ENCODE data around the gene AJAP1.

The AJAP1 gene

DNA sequence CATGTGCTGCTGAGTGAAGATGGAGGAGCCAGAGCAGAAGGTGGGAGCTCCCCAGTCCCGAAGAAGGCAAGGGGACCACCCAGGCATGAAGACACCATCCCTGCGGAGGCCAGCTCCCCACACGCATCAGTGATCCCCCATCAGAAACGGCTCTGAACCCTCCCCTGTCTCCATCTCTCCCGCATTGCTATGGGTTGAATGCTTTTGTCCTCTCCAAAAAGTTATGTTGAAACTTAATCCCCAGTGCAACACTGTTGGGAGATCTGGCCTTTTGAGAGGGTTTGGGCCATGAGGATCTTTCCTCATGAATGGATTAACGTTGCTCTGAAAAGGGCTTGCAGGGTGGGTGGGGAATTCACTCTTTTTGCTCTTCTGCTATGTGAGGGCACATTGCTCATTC lies 147.6 kb downstream of the AJAP1 start:
- DNase-seq (ENCODE audit: low spot score) = no peak
- TF ChIP-seq, protein P1, sequence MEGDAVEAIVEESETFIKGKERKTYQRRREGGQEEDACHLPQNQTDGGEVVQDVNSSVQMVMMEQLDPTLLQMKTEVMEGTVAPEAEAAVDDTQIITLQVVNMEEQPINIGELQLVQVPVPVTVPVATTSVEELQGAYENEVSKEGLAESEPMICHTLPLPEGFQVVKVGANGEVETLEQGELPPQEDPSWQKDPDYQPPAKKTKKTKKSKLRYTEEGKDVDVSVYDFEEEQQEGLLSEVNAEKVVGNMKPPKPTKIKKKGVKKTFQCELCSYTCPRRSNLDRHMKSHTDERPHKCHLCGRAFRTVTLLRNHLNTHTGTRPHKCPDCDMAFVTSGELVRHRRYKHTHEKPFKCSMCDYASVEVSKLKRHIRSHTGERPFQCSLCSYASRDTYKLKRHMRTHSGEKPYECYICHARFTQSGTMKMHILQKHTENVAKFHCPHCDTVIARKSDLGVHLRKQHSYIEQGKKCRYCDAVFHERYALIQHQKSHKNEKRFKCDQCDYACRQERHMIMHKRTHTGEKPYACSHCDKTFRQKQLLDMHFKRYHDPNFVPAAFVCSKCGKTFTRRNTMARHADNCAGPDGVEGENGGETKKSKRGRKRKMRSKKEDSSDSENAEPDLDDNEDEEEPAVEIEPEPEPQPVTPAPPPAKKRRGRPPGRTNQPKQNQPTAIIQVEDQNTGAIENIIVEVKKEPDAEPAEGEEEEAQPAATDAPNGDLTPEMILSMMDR (IDR thresholded peaks at IDR 0.05) = no peak
- no peak overlapping the region for H3K27ac ChIP-seq
- no peak overlapping the region for H3K4me3 ChIP-seq

- no peak for DNase-seq (ENCODE audit: low spot score)
- TF ChIP-seq, protein P1 (IDR thresholded peaks at IDR 0.05) = no peak
- Histone ChIP-seq H3K27ac (no peak overlapping the region), H3K4me3 (no peak overlapping the region)
Measured at GRCh38 chr1:4803335-4803734, 148.9 kb downstream of the AJAP1 start.

GRCh38 chr1:4805987-4806386 lies 151.6 kb downstream of the AJAP1 start:
- no peak for DNase-seq (ENCODE audit: low spot score)
- Histone ChIP-seq H3K27ac (no peak overlapping the region), H3K4me3 (no peak overlapping the region)
- TF ChIP-seq, protein P1 (IDR thresholded peaks at IDR 0.05) = no peak

DNA sequence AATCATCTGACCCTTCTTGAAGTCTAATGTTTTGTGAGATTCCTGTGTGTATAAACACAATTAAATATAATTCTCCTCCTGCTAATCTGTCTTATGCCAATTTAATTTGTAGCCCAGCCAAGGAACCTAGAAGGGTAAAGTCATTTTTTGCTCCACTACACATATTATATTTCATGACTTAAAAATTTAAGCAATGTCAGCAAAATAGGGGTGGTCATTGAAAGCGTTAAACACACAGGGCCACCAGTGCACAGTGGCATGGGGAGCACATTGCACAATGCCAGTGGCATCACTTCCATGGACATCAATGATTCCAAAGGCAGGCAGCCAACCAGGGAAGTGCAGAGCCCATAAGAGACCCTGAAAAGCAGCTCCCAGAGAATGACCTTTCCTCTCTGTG lies 166.1 kb downstream of the AJAP1 start:
- DNase-seq (ENCODE audit: low spot score) = no peak

DNA sequence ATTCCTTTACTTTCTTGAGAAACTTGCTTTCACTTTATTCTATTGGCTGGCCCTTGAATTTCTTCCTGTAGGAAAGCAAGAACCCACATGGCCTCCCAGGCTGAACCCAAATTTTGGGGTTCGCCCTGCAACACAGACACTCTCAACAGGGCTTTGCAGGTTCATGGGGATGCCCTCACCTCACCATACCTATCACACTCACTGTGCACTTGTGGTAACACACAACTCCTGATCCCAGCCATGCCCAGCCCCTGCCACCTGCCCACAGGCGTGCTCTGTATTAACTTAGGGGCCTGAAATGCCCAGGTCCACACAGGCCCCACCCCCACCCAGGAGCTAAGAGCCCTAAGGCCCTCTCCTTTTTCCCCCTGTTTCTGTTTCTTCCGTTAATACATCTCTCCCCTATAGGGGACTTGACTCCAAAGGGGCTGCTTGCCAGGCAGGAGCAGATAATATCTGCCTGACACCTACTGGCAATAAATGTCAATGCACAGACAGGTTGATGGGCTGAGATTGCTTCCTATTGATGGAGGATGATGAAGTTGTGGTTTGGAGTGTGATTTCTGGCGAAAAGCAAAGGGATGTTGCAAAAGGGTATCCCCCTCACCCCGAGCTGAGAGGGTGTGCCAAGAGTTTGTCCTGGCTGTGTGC lies 171.5 kb downstream of the AJAP1 start:
- TF ChIP-seq, protein P1 (IDR thresholded peaks at IDR 0.05) = no peak
- no peak overlapping the region for H3K4me3 ChIP-seq
- H3K27ac ChIP-seq = no peak overlapping the region
- DNase-seq (ENCODE audit: low spot score) = no peak

More for the DNA sequence above, 166.1 kb downstream of the AJAP1 start:
- H3K4me3 ChIP-seq = no peak overlapping the region
- TF ChIP-seq, protein P1 (IDR thresholded peaks at IDR 0.05) = no peak
- H3K27ac ChIP-seq = no peak overlapping the region

DNA sequence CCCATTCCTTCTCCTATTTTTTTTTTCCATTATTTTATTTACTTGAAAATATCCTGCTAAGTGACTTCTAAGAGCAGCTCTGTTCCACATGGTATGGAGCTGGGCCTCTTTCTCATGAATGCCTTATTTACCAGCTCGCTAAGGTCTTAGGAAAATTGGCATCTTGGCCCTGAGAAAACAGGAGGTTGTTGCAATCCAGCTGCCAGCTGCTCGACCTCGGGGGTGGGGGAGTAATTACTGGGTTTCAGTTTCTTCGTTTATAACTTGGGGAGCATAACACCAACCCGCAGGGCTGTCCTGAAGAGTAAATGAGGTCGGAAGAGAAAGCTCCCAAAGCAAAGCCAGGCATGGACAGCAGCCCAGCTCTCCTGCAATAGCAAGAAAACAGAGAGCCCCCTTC lies 176.3 kb downstream of the AJAP1 start:
- H3K4me3 ChIP-seq = no peak overlapping the region
- no peak for DNase-seq (ENCODE audit: low spot score)
- TF ChIP-seq, protein P1 (IDR thresholded peaks at IDR 0.05) = no peak
- no peak overlapping the region for H3K27ac ChIP-seq

- H3K27ac ChIP-seq = no peak overlapping the region
- H3K4me3 ChIP-seq = no peak overlapping the region
- DNase-seq (ENCODE audit: low spot score) = no peak
- TF ChIP-seq, protein P1 (IDR thresholded peaks at IDR 0.05) = no peak
Measured at GRCh38 chr1:4836574-4836973, 182.2 kb downstream of the AJAP1 start.

All from coronary artery (tissue), 2 donors.